OCI-M2 (cell line): ENCODE measurements around the gene CYB5R4.
"Not testable (repeated sequence)": the region's sequence is repeated elsewhere in the genome, so short reads cannot be mapped to it uniquely, and the experiment has no call there.

Experiments
- DNase-seq: peaks from one replicate; lab custom pipeline; 2025; ENCODE audit not compliant: unreplicated experiment; lab: John Stamatoyannopoulos, UW

Gene CYB5R4

DNA sequence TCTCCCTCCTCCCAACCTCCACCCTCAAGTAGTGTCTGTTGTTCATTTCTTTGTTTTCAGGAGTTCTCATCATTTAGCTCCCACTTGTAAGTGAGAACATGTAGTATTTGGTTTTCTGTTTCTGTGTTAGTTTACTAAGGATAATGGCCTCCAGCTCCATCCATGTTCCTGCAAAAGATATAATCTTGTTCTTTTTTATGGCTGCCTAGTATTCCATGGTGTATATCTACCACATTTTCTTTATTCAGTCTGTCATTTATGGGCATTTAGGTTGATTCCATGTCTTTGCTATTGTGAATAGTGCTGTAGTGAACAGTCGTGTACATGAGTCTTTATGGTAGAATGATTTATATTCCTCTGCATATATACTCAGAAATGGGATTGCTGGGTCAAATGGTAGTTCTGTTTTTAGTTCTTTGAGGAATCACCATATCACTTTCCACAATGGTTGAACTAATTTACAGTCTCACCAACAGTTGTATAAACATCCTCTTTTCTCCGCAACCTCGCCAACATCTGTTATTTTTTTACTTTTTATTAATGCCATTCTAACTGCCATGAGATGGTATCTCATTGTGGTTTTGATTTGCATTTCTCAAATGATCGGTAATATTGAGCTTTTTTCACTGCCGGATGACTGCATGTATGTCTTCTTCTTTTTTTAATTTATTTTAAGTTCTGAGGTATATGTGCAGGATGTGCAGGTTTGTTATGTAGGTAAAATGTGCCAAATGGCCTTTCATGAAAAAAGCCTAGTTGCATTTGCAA is 48.3 kb downstream of the CYB5R4 start:
- DNase-seq: not testable (repeated sequence)

DNA sequence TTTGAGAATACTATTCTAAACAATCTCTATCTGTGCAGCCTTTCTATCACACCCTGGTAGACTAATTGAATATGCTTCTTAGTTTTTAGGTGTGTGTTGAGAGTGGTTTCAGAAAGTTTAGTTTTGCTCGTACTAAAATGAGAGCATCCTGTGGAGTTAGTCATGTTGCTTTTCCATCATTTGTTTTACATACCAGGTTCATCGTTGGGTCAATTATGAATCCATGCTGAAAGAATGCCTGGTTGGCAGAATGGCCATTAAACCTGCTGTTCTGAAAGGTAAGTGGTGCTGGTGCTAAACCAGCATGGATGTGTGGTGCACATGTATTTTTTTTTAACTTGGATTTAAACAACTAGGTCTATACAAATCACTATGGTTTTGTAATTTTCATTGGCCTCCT is 49.3 kb downstream of the CYB5R4 start:
- DNase-seq: no peak

DNA sequence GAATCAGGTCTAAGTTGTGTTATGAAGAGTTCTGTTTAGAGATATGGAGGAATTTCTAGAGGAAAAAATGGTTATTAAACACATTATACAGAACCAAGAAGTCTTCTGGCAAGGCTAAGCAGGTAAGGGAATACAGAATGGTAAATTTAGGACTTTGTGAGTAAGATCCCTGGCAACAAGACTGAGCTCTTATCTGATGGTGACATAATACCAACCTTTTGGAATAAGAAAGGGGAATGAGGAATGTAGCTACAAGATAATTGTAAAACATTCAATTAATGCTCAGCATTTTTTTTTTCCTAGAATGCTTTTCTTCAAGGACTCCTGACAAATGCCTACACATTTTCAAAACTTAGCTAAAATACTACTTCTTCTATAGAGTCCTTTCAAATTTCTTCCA is 51.8 kb downstream of the CYB5R4 start:
- no peak for DNase-seq

DNA sequence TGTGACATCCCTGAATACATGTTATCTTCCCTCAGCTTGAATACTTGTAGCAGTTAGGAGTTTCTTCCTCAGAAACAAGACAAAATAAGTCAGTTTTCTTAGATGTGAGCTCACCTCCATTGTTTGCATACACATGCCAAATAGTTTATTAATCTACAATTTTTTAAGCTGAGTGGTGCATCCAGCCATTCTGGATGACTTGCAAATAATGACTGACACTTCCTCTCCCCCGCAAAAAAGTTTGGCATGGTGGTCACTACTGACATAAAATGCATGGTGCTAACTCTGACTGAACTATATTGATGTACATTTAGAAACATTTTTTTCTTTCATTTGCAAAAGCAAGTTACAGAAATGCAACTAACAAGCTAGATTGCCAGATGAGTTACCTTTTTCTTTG is 55.5 kb downstream of the CYB5R4 start:
- DNase-seq: no peak

DNA sequence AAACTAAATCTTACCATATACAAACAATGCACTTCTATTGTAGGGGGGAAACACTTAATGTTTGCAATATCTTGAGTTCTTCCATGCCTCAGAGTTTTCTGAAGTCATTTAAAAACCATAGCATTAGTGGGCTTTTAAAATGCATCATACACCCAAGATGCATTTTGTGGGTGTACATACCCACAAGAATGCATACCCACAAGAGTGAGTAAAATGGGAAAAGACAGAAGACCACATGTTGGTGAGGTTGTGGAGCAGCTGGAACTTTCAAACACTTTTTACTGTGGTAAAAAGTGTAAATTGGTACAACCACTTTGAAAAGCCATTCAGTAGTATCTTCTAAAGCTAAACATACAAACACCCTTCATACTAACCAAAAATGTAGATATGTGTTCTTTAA is 57.5 kb downstream of the CYB5R4 start:
- no peak for DNase-seq

DNA sequence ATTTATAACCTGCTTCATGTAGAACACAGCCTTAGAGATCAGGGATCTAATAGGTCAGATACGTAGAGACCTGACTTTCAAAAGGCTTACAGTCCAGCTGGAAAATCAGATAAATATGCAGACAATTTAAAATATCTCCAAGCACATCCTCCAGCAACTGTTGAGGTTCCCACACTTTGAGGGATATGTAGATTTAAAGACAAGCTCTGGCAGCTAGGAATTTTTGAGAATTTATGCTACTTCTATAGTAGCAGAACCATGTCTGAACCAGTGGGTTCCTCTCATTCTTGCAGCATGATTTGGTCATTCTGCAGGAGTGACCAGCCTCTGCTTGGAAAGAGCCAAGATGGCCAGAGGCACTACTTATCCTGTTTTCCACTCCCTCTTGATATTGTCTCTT is 60.5 kb downstream of the CYB5R4 start:
- DNase-seq: no peak

DNA sequence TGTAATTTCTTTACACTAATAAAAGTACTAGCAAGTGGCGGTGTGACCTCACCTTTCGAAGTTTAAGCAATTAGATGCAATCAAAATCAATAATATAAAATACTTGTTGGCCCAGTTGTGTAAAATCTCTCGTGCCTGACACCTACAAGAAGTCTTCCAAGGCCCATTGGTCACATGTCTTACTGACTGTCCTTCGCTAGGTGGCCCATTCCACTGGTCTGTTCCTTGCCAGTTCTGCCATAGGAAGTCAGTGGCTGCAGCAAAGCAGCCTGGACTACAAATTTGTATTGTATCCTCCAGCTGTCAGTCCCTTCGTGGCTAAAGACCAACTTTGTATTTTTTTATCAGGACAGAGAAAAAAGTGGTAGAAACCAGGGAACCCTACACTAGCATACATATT is 61.8 kb downstream of the CYB5R4 start:
- no peak for DNase-seq

DNA sequence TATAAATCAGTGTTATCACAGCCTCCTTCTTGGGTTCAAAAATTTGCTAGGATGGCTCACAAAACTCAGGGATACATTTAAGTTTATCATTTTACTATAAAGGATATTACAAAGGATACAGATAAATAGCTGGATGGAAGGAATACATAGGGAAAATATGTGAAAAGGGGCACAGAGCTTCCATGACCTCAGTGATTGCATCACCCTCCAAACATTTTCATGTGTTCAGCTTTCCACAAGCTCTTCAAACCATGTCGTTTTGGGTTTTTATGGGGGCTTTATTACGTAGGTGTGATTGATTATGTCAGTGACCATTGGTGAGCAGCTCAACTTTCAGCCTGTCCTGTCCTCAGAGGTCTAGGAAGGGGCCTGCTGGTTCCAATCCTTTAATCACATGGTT is 68.0 kb downstream of the CYB5R4 start:
- no peak for DNase-seq

DNA sequence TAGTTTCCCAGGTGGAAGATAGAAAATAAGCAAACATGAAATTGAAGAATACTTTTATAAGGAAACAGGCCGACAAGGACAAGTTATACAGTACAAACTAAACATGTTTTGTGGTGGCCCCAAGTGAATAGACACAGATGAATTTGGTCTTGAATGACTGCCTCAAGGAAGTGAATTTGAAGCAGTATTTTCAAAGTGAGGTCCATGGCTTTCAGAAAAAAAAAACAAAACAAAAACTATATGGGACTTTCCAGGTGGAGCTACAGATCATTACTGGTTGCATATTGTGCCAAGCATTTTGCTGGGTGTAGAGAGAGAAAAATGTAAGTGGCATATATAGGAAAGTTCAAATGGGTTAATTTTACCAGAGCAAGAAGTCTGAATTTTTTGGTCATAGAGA is 68.8 kb downstream of the CYB5R4 start:
- no peak for DNase-seq

DNA sequence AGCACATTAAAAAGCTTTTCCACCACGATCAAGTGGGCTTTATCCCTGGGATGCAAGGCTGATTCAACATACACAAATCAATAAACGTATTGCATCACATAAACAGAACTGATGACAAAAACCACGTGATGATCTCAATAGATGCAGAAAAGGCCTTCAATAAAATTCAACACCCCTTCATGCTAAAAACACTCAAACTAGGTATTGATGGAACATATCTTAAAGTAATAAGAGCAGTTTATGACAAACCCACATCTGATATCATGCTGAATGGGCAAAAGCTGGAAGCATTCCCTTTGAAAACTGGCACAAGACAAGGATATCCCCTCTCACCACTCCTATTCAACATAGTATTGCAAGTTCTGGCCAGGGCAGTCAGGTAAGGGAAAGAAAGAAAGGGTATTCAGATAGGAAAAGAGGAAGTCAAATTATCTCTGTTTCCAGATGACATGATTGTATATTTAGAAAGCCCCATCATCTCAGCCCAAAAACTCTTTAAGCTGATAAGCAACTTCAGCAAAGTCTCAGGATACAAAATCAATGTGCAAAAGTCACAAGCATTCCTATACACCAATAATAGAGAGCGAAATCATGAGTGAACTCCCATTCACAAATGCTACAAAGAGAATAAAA is 86.8 kb downstream of the CYB5R4 start:
- DNase-seq: not testable (repeated sequence)

DNA sequence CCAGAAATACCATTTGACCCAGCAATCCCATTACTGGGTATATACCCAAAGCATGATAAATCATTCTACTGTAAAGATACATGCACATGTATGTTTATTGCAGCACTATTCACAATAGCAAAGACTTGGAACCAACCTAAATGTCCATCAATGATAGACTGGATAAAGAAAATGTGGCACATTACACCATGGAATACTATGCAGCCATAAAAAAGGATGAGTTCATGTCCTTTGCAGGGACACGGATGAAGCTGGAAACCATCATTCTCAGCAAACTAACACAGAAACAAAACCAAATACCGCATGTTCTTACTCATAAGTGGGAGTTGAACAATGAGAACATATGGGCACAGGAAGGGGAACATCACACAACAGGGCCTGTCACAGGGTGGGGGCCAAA is 88.5 kb downstream of the CYB5R4 start:
- DNase-seq: not testable (repeated sequence)

DNA sequence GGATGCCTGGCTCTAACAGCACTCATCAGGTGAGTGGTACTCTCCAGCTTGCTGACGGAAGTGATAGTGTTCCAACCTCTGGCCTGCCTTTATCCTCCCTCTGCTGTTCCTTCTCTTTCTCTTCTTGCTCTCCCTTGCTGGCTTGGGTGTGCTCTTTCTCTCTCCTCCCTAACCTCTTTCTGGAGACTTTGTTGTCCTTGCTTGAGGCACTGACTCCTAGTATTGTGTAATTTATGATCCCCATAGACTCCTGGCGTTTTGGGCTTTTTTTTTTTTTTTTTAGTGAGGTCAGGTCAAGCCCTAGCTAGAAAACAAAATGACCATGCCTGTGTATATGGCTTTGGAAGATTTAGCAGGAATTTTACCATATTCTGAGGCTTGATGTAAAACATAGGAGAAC is 89.4 kb downstream of the CYB5R4 start:
- no peak for DNase-seq

DNA sequence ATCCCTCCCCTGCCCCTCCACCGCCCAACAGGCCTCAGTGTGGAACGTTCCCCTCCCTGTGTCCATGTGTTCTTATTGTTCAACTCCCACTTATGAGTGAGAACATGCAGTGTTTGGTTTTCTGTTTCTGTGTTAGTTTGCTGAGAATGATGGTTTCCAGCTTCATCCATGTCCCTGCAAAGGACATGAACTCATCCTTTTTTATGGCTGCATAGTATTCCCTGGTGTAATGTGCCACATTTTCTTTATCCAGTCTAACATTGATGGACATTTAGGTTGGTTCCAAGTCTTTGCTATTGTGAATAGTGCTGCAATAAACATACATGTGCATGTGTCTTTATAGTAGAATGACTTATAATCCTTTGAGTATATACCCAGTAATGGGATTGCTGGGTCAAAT is 91.9 kb downstream of the CYB5R4 start:
- not testable (repeated sequence) for DNase-seq

DNA sequence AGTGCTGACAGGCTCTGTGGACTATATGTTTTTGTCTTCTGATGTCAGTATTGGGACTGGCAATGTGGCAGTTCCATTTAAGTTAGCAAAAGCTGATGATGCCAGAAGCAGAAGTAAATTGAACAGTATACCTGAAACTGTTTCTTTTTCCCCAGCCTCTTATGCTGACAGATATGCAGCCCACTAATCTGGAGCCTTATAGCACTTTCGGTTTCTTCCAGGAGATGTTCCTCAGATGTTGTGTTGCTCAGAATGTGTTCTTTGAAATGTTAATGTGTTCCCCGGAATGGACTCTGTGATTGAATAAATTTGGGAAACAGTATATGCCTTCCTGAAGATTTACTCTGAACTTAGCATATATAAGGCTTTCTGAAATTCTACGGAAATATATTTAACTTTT is 93.3 kb downstream of the CYB5R4 start:
- no peak for DNase-seq

DNA sequence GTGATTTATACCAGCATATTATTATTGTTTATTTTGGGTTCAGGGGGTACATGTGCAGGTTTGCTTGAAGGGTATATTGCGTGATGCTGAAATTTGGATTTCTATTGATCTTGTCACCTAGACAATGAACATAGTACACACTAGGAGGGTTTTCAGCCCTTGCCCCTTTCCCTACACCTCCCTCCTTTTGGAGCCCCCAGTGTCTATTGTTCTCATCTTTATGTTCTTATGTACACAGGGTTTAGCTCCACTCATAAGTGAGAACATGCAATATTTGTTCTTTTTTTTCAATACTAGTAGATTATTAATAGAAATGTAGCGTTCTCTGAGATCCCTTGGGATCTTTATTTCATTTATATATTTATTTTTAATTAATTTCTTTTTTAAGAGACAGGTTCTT is 94.9 kb downstream of the CYB5R4 start:
- DNase-seq: no peak

DNA sequence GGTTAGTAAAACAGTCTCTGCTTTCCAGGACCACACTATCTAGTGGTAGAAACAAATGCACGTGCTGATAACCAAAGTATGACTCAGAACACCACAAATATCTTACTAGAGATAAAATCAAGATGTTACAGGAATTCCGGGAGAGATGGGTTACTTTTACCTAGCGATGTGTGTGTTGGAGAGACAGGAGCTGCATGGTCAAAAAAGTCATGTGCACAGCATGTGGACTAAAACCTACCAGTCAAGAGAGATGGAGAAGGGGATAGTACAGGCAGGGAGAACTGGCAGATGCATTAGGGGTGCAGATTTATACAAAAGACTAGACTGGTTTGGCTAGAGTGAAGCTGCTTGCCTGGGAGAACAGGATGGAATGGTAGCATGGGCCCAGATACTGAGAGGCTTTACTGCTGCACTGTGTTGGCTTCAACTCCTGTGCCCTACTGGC is 98.8 kb downstream of the CYB5R4 start:
- no peak for DNase-seq

DNA sequence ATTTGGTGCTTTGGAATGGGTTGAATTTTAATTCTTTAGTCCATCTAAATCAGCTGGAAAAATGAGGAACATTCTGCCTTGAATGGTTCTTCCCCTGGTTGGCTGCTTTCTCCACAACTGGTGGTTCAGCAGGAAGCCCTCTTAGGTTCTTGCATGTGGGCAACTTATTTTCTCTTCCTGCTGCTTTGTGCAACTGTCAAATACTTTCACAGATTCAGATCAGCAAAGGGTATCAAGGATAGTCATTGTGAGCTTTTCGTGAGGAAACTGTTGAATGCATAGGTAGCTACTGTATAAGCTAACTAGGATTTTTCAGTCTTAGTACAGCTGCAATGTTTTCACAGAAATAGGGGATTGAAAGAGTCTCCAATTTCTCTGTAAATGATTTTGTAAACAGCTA is 101.2 kb downstream of the CYB5R4 start:
- DNase-seq: no peak

DNA sequence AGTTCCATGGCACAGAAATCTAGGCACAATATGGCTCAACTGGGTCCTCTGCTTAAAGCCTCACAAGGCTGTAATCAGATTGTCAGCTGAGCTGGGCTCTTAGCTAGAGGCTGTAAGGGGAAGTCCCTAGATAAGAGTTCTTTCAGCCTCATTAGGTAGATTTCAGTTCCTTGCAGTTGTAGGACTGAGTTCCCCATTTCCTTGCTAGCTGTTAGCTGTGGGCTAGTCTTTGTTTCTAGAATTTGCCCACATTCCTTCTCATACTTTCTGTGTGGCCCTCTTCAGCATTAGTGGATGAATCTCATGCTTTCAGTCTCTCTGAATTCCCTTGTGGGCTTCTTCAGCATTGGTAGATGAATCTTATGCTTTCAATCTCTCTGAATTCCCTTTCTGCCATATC is 103.1 kb downstream of the CYB5R4 start:
- DNase-seq: no peak

DNA sequence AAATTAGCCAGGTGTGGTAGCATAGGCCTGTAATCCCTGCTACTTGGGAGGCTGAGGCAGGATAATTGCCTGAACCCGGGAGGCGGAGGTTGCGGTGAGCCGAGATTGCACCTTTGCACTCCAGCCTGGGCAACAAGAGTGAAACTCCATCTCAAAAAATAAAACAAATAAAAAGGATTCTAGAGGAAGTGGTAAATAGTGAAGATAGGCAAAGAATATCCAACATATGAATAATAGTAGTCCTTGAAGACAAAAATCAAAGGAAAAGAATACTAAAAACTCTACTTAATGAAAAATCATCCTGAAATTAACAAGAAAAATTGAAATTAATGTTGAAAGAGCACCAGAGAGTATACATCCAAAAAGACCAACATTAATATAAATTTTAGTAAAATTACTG is 107.0 kb downstream of the CYB5R4 start:
- no peak for DNase-seq

DNA sequence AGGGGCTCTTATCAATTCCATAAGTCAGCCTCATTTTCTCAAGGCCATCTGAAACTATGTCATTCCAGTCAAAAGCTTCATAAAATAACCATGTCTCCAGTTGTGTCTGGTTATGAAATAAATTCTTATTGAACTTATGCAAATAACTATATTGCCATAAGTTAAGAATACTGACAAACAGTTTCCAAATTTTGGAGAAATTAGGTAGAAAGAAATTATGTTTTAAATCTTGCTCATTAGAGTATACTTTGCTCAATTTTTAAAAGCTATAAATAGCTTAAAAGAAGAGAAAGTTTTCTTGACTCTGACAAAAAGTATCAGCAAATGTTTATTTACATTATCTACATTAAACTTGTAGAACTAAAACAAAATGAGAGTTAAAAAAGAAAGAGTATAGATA is 111.1 kb downstream of the CYB5R4 start:
- no peak for DNase-seq

DNA sequence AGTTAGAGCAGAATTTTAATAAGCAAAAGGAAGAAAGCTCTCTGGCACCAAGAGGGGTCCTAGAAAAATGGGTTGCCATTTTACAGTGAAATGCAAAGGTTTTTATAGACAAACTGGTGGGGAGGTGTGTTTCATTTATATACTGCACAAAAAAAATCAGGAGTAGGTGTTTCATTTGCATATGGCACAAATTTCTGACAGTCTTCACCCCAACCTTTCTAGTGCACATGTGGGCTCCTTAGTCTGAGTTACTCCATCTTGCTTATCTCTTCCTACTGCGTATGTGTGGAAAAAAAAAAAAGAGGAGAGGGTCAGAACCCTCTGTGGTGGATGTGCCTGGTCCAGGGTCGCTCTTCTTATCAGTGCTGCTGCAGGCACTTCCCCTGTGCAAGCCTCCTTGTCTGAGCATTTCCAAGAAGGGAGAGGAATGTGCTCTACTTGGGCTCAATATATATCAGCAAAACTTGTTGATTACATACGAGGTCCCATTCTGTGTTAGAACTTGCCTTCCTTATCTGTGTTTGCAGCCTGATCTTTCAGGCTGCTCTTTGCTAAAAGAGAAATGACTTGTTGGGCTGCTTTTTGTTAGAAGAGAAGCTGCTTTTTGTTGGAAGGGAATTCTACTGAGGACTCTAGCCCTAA is 115.0 kb downstream of the CYB5R4 start:
- peak; percentile 89 for DNase-seq

DNA sequence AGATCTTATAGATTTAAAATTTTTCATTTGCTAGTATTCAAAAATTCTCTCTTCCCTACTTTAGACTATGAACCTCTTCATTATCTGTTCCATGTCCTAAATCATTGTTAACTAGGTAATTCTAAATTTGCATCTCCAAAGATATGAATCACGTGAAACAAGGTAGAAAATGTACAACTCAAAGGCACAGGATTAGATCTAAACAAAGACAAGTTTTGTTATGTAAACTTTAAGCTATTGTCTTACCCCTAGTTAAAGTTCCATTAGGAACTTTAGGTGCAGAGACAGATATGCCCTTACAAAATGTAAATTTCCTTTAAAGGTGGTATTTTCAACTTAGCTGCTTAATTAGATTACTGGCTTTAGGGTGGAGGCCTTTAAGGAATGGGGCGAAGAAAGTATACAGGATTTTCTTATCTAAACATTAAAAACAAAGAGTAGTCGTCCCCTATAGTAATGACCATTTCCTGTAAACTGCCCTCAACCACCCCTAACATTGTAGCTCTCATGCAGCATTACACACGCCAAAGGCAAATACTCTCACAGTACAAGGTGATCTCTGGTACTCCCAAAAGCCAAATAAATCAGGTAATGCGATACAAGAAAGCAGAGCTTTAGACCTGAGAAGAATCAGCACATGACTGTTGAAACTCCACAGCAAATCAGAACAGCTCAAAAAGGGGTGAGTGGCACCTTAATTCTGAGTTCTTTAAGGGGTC is 116.7 kb downstream of the CYB5R4 start:
- DNase-seq: no peak
